ENCODE results near the gene CFAP20DC.

GRCh38 chr3:58724336-58724735 lies 325.5 kb downstream of the CFAP20DC start:
- TF ChIP-seq CTCF (IDR thresholded peaks at IDR 0.05): no peak
- no peak for TF ChIP-seq POLR2A (IDR thresholded peaks at IDR 0.05)
